GM19043 (cell line): ENCODE results near the gene ZNF750.

Experiments used
- ATAC-seq: cut with Tn5 transposase; IDR thresholded peaks from one replicate; pipeline ENCODE4 v1.9.1; 2021; ENCODE audit warnings: low read depth; ENCODE audit not compliant: unreplicated experiment

Gene ZNF750

DNA sequence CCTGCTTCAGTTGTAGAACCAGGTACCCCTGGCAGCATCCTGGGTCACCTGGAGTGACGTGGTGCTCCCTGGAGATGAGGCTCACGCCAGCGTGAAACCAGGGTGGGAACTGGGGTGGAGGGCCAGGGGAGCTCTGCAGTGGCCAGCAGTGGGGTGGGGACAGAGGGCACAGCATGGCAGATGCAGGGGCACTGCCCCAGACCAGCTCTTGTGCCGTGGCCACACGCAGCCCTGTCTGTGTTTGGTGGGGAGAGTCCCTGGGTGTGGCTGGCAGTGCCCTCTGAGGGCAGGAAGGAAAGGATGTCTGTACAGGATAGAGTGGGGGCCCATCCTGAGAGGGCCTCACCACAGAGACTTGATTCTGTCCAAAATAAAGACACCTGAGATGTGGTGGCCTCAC lies 24.5 kb downstream of the ZNF750 start:
- no peak for ATAC-seq

DNA sequence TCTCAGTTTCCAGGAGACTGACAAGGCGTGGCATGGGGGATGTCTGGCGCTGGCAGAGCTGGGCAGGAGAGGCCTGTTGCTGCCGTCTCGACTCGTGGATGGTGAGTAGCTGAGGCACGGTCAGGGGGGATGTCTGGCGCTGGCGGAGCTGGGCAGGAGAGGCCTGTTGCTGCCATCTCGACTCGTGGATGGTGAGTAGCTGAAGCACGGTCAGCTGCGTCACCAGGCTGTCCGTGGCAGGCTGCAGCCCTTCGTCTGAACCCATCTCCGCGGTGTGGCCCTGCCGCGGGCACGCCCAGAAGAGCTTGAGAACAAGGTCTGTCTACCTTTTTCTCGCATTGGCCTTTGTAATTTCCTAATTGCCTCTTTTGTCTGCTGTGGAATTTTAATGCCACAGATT lies 25.0 kb downstream of the ZNF750 start:
- no peak for ATAC-seq

DNA sequence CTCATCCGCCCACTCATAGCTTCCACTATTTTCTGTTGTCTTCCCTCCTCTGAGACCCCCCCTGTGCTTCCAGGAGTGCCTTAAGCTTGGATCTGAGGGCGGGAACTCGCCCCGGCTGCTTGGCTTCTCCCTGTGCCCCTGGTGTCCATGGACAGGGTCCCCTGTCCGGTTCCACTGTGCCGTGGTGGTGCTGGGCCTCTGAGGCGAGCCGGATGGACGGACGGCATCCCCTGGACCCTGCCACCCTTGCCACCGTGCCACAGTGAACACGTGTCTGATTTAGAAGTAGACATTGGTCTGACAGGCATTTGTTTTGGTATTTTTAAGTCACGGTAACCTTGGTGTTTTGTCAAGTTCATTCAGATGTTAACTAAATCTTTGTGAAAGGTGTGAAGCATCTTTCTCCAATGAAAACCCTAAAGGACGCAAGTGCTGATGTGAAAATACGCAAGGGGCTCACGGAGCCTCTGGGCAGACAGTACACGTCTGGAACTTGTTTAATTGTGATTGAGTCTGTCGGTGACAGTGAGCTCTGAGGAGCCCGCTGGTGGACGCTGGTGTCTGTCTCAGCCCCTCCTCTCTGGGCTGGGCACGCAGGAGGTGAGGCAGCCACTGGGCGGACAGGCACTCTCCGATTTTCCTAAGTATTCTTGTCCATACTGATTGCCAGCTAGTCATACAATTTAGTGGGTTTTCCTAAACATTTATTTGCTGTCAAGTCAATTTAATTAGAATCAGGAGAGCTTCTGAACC lies 26.3 kb downstream of the ZNF750 start:
- ATAC-seq, result no peak

DNA sequence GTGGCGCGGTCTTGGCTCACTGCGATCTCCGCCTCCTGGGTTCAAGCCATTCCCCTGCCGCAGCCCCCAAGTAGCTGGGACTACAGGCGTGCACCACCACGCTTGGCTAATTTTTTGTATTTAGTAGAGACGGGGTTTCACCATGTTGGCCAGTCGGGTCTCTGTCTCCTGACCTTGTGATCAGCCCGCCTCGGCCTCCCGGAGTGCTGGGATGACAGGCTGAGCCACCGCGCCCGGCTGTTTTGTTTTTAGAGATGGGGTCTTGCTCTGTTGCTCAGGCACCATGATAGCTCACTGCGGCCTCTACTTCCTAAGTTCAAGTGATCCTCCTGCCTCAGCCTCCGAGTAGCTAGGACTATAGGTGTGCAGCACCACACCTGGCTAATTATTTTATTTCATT lies 27.2 kb downstream of the ZNF750 start:
- no peak for ATAC-seq

DNA sequence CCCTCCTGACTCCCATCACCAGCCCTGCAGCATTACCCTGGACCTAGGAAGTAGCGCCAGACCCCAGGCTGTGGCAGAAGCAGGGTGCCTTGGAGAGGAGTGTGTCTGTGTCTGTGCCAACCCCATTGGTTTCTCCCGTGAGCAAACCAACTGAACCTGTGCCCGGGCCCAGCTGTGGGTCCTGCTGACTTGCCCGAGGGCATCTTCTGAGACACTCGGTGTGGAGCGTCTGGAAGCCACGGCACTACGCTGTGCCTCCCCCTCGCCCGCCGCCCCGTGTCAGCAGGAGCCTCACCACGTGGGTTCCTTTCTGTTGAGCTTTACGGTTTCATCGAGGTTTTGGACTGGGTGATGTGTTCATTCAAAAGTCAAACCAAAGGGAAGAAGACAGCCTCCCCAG lies 27.8 kb downstream of the ZNF750 start:
- no peak for ATAC-seq

DNA sequence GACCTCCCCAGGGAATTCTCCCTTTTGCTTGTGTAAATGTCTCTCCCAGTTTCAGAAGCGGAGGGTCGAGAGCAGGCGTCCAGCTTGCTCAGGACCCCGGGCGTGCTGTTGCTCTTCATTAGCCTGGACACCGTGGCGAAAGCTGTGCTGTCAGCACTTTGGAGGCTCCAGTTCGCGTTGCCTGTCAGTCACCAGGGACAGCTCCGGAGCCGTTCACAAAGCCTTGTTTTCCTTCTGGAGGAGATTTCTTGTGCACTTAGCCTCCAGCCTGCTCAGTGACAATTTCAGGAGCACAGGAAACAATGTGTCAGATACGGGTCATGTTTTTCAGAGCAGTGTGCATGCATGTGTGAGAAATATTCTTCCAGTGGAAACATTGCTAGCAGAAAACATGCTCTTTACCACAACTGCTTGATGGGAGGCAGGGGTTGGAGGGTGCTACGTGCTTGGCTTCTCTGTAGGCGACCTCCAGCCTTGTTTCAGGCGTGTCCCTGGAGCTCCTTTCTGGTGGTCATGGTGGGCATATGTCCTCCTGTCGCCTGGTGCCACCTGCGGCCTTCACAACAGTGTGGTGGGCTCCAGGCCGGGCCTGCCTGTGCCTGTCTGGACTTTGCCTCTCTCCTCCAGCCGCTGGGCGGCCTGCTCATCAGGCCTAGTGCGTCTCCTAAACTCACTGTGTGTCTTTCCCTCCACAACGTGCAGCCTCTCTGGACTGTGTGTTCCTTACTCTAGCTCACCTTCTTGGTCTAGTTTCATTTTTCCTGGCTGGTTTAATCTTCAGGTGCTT lies 29.0 kb downstream of the ZNF750 start:
- ATAC-seq, result no peak

- no peak for ATAC-seq
Measured at GRCh38 chr17:82808921-82809905, 30.6 kb downstream of the ZNF750 start.

- ATAC-seq, result no peak
Measured at GRCh38 chr17:82808006-82808405, 31.8 kb downstream of the ZNF750 start.

DNA sequence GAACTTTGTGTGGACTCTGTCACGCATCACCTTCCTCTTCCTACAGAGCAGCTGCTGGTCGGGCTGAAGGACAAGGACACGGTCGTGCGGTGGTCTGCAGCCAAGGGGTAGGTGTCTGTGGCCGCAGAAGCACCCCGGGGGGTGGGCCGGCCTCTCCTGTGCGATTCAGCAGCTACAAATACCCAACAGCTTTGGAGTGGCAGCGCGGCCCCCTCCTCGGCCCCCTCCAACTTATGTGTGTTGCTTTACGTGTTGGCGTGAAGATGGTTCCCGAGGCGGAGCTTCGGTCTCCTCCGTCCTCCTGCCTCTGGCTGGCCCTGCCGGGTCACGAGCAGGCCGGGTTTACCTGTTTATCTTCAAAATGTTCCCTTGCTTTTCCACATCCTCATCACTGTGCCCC lies 32.3 kb downstream of the ZNF750 start:
- ATAC-seq, result no peak

DNA sequence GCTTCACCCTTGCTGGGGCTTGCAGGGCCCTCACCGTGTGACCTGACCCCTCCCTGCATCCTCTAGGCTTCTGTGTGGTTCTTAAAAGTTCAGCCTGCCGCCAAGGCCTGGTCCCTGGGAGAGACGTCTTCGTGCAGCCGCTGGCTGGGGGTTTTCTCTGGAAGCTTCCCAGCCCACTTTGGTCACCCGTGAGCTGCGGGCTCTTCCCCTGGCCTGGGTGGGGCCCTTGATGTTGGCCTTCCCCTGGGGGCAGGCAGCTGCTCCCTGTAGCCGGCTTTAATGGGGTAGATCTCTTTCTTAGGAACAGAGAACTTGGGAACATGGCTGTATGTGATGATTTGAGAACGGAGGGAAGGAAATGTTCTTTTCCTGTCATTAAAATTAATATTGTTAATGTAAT lies 32.7 kb downstream of the ZNF750 start:
- ATAC-seq, result no peak

GRCh38 chr17:82806645-82807044 lies 33.2 kb downstream of the ZNF750 start:
- no peak for ATAC-seq

DNA sequence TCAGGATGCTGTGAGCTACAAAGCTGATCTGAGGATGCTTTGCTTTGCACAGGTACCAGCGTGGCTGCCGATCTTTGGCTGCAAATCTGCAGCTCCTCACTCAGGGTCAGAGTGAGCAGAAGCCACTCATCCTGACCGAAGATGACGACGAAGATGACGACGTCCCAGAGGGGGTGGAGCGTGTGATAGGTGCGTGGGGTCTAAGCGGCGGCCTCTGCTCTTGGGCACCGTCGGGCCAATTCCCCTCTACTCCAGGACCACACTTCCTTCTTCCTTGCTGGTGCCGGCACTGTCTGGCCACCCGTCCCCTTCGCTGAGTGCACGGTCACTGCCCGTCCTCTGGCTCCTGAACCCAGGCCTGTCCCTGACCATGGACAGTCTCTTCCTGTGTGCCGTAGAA lies 34.0 kb downstream of the ZNF750 start:
- no peak for ATAC-seq

DNA sequence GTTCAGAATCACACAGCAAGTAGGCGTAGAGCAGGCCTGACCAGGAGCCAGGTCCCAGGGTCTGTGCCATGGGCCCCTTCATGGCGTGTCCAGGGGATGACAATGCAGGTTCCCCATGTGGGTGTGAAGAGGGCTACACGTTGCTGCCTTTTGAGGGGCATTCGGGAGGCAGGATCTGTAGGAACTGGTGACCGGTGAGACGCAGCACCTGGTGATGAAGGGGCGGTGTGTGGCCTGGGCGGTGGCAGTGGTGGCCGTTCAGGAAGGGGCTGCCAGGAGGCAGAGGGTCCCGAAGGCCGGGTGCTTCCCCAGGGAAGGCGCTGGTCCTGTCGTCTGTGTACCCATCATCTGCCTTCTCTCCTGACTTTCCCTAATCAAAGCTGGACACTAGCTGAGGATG lies 34.6 kb downstream of the ZNF750 start:
- ATAC-seq, result no peak

DNA sequence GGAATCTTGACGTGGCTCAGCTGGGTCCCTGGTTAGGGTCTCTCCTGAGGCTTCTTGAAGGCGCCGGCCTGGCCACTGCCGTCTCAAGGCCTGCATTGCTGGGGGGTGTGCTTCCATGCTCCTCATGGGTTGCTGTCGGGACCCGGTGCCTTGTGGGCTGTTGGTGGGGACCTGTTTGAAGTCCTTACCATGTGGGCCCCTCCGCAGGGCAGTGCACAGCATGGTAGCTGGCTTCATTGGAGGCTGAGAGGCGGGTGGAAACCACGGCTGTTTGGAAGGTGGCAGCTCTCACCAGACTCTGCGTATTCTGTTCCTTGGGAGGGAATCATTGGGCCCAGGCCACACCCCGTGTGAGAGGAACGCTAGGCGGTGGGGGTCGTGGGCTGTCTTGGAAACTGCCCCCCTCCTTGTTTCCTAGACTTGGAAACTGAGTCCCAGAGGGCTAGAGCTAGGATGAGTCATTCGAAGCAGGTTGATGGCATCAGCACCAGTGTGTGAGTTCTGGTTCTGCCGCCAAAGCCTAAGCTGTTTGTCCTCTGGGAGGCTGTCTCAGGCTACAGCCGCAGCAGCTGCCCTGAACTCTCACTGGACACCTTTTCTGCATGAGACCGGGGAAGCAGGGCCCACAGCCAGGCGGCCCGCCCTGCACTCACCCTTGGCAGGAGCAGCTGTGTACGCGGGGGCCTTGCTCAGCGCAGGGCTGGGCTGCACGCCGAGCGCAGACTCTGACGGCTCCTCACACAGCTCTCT lies 35.2 kb downstream of the ZNF750 start:
- ATAC-seq, result no peak

GRCh38 chr17:82803606-82804005 lies 36.2 kb downstream of the ZNF750 start:
- ATAC-seq, result no peak

DNA sequence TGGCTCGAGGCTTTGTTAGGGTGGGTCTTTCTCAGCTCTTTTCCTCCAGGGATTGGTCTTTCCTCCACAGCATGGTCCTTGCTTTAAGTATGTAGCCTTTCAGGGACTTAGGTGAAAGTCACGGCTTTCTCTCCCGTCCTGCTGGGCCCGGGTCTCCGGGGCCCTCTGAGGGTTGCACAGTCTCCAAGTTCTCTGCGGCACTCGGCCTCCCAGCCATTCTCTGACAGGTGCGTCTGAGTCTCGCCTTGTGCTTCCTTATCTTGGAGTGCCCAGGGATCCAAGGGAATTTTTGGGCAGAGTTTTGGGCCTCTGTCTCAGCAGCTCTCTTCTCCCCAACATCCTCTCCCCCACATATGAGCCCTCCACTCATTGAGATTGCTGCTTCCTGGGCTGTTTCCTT lies 36.6 kb downstream of the ZNF750 start:
- no peak for ATAC-seq

- ATAC-seq, result no peak
Measured at GRCh38 chr17:82802075-82802780, 37.6 kb downstream of the ZNF750 start.

DNA sequence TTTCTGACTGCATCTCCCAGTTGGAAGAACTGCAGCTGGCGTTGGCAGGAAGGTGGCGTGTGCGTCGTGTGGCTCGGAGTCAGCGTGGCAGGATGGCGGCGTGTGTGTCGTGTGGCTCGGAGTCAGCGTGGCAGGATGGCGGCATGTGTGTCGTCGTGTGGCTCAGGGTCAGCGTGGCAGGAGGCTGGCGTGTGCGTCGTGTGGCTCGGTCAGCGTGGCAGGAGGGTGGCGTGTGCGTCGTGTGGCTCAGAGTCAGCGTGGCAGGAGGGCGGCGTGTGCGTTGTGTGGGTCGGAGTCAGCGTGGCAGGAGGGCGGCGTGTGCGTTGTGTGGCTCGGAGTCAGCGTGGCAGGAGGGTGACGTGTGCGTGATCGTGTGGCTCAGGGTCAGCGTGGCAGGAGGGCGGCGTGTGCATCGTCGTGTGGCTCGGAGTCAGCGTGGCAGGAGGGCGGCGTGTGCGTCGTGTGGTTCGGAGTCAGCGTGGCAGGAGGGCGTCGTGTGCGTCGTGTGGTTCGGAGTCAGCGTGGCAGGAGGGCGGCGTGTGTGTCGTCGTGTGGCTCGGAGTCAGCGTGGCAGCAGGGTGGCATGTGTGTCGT lies 38.3 kb downstream of the ZNF750 start:
- ATAC-seq, result no peak

- no peak for ATAC-seq
Measured at GRCh38 chr17:82800885-82801284, 38.9 kb downstream of the ZNF750 start.
